OCI-LY7 (cell line): ENCODE results near the gene VAT1.

Source experiments
- CTCF ChIP-seq: fragments of 200-600 bp; sonication (generic); conservative IDR thresholded peaks from 2 replicates; pipeline ENCODE4 v1.5.1; 2014; ENCODE audit warnings: mild to moderate bottlenecking, antibody characterized with exemption, low read length, moderate library complexity, mixed read lengths
- EZH2phosphoT487 ChIP-seq: fragments of 200-600 bp; sonication (generic); IDR thresholded peaks from 2 replicates; pipeline ENCODE4 v1.6.1; 2018; ENCODE audit warnings: low read depth, borderline replicate concordance, mild to moderate bottlenecking, mixed run types, antibody characterized with exemption, low read length, moderate library complexity, mixed read lengths

DNA sequence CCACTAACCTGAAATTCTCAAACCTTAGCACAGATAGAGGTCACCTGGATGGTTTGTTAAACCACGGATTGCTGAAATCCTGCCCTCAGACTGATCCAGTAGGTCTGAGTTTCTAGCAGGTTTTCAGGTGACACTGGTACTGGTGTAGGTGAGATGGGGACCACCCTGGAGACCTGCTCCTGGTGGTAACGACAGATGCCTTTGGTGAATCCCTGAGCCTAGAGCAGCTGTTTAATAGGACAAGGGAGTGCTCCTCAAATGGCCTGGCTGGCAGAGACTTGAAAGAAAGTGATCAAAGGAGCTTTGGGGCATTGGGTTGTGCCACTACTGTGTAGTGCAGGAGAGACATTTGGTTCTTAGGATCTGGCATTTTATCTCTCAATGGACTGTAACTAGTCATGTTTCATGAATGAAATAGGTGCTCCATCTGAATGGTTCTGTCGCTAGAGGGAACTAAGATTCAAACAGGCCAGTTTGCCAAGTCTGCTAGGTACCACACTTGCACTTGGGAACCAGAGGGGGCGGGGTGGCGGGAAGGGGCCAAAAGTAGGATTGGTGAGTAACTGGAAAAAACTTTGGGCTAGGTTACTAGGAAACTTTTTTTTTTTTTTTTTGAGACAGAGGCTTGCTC is 18.5 kb downstream of the VAT1 start:
- TF ChIP-seq CTCF (no peak), EZH2phosphoT487 (no peak)
